Stimulated activated CD8-positive, alpha-beta memory T cell treated with anti-CD3 and anti-CD28 coated beads, Interleukin-12 subunit alpha, Interleukin-12 subunit beta, amount 100 ng/mL, for 24 hours (primary cell): ENCODE data around the gene POLR3H.

Experiments
- DNase-seq: peaks from one replicate; pipeline ENCODE4 v3.0.0-alpha.2; 2020; ENCODE audit errors: extremely low read depth

Gene POLR3H

GRCh38 chr22:41517172-41518047 lies 26.9 kb downstream of the POLR3H start:
- no peak for DNase-seq

GRCh38 chr22:41516462-41516861 lies 27.8 kb downstream of the POLR3H start:
- DNase-seq: no peak

- no peak for DNase-seq
Observed at GRCh38 chr22:41513391-41513790, 30.9 kb downstream of the POLR3H start.

- no peak for DNase-seq
Observed at GRCh38 chr22:41512421-41513194, 31.7 kb downstream of the POLR3H start.

- DNase-seq: no peak
Observed at GRCh38 chr22:41511521-41511968, 32.7 kb downstream of the POLR3H start.

- DNase-seq: no peak
Observed at GRCh38 chr22:41508770-41509170, 35.5 kb downstream of the POLR3H start.

- no peak for DNase-seq
Observed at GRCh38 chr22:41507330-41508063, 36.8 kb downstream of the POLR3H start.

- no peak for DNase-seq
Observed at GRCh38 chr22:41505511-41506220, 38.6 kb downstream of the POLR3H start.

GRCh38 chr22:41504816-41505215 lies 39.5 kb downstream of the POLR3H start:
- DNase-seq: no peak

- DNase-seq: no peak
Observed at GRCh38 chr22:41504397-41504796, 39.9 kb downstream of the POLR3H start.

- no peak for DNase-seq
Observed at GRCh38 chr22:41501209-41501608, 43.1 kb downstream of the POLR3H start.

- no peak for DNase-seq
Observed at GRCh38 chr22:41500303-41500702, 44.0 kb downstream of the POLR3H start.

GRCh38 chr22:41499624-41500280 lies 44.5 kb downstream of the POLR3H start:
- no peak for DNase-seq

- DNase-seq: no peak
Observed at GRCh38 chr22:41498303-41498835, 45.9 kb downstream of the POLR3H start.

GRCh38 chr22:41491374-41492100 lies 52.7 kb downstream of the POLR3H start:
- no peak for DNase-seq

GRCh38 chr22:41488596-41489385 lies 55.5 kb downstream of the POLR3H start:
- DNase-seq: no peak

- no peak for DNase-seq
Observed at GRCh38 chr22:41488076-41488475, 56.2 kb downstream of the POLR3H start.

GRCh38 chr22:41487037-41487935 lies 57.0 kb downstream of the POLR3H start:
- no peak for DNase-seq
